NCI-H2171 treated with DMSO at 0.1 percent for 48 hours (cell line): Measurements from ENCODE around the gene SNAP25.

Source experiments
- DNase-seq: peaks from one replicate; lab custom pipeline; 2025; lab: John Stamatoyannopoulos, UW

The SNAP25 gene

DNA sequence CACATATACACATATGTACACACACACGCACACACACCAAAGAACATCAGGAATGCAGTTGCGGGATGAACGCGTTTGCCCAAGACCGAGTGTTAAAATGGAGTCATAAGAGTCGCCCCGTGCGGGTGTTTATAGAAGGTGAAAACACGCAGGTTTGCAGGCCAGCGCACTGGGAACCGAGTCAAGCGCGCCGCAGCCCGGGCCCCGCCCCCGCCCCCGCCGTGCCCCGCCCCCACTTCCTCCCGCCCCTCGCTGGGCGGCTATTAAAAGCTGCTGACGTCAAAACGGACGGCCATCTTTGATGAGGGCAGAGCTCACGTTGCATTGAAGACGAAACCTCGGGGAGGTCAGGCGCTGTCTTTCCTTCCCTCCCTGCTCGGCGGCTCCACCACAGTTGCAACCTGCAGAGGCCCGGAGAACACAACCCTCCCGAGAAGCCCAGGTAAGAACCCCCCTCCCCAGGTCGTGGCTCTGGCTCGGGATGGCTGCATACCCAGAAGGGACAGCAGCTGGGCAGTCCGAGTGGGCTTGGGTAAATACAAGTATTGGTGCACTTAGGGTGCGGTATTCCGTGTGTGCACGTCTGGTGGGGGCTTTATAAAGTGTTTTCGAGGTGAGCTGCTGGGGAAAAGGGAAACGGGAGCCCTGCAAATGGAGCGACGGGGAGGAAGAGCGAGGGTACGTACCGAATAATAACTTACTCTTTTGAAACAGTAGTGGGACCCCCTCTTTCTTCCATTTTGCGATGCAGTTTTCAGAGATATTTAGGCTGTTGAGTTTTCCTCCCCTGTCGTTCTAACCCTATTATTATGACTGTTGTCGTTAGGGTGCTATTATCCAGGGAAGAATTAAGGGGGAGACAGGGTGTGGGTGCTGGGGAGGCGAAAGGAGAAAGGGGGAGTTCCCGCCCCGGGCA lies at the start of gene SNAP25:
SNAP25 (plus strand) TSS at position 295 of the 916 bp plus-strand sequence. CDS start 56,662 bp downstream, outside the sequence.
- peak; percentile 98 for DNase-seq

DNA sequence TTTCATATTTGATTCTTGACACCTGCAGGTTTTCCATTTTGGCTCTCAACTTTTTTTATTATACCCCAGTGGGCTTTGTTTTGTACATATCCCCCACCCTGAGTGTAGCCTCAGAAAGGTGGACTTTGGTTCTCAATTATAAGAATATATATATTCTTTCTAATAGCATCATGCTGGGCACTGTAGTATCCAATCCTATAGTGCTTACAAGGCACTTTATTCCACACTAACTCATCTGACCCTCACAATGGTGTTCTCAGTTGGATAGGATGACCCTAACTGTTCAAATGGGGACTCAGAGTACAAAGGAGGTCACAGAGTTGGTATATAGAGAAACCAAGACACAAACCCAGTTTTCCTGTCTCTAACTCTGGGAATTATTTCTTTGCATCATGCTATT lies 48.9 kb upstream of the SNAP25 start:
- no peak for DNase-seq

DNA sequence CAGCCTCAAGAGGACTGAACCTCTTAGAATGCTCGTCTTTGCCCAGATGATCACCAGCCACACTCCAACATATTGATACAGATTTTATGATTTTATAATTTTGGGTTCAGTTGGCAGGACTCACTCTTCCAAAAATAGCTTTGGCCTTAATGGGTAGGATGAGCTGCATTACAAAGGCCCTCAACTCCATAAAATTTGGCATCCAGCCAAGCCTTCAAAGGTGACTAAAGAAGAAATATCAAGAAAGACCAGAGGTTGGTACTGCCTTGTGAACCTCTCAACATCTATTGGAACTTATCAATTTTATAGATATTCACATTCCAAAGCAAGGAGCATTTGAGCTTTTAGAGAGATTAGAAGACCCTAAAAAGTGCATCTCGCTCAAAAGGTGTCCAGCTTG lies 48.4 kb upstream of the SNAP25 start:
- no peak for DNase-seq

DNA sequence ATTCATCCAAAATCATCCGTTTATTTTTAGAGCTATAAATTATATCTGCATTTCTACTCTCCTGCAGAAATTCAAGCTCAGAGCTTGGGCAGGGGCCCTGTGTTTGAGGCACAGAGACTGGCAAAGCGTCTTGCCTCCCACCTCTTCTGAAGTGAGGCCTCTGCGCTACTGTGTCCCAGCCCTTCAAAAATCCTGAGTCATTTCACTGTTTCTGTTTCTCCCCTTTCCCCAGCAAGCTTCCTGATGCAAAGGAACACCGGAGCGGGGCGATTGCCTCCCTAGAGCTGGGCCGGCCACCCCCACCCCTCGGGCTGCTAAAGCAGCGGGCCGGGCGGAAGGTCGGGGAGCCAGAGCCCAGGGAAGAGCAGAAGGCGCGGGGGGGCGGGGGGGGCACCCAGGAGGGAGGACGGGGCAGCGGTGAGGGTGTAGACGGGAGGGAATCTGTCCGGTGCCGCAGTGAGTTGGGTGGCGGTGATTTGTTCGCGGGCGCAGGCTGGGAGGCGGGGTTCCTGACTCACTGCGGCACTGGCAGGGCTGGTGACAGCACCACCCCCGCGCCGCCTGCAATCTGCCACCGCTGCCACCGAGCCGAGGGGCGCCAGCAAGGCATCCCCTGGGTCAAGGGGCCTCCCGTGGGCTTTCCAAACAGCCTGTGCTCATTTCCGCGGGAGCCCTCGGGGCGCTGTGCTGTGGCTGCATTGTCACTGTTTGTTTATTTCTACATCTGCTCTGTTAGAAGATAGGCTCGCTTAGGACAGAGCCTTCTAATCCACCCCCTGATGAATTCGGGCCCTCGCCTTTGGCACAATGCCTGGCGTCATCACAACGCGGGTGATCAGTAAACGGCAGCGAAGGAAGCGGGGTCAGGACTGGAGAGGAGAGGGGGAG lies 46.5 kb upstream of the SNAP25 start:
- DNase-seq, result peak; percentile 97

DNA sequence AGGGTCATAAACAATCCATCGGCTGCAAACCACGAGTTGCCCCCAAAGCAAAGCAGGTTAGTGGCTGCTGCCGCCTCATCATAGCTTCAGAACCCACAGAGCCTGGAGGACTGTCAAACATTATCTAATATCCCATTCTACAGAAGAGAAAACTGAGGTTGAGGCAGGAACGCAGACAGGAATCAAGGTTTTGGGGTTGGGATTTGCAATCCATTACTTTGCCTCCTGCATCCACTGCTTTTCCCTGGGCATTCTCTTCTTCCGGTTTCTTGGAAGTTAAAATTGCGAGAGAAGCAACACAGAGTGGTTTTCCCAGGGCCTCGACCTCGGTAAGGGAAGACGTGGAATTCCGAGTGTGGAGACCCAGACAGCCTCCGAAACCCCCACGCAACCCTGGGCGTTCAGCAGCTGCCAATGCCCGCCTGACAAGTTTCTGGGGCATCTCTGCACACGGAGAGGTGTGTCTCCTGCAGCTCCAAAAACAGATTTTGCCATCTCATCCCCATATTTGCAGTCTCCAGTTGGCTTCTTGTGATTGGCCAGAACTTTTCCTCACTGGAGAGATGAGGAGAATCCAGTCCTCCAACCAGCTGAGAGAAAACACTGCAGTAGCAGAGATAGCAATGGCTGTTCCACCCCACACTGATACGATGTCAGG lies 45.5 kb upstream of the SNAP25 start:
- no peak for DNase-seq

DNA sequence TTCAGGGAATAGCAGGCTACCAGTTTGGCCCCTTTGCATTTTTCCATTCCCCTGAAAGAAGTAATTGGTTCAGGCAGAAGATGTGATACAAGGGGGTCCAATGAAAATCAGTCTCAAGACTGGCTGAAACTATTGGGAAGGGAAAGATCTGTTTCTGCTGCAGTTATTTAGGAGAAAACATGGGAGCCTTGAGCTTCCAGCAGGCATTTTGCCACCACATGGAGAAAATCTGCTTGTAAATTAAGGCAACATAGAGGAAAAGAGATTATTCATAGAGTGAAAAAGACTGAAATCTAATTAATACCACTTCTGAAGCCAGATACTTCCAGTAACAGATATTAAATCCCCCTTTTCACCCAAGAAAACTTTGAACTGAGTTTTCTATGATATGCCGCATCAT lies 44.2 kb upstream of the SNAP25 start:
- DNase-seq, result no peak

DNA sequence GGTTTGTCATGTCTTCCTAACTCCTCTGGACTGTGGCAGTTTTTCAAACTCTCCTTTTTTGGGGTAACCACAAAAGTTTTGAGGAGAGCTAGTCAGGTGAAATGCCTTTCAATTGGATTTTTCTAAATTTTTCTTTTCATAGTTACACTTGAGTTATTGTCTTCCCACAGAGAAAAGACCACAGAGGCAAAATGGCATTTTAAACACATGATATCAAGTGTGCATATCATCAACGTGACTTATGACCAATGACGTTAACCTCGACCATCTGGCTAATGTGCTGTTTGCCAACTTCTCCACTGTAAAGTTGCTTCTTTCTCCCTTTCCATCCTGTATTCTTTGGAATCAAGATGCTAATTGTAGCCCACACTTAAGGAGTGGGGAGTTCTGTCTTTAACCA lies 41.3 kb upstream of the SNAP25 start:
- DNase-seq, result peak; percentile 81

DNA sequence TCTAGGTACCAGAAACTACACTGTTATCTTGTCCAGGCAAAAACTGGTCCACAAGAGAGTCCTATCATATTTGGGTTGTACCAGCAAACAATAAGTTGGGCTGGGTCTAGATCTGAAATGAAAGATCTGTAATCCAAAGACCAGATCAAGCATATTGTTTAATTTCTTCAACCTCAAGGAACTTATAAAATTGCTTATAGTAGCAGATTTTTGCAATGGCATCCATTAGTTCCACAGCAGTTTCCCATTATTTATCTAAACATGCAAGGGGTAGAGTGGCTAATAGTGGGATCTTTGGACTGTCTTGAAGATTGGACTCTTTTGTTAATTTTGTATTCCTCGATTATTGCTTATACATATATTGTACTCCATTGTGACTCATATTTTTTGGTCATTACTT lies 40.5 kb upstream of the SNAP25 start:
- no peak for DNase-seq

DNA sequence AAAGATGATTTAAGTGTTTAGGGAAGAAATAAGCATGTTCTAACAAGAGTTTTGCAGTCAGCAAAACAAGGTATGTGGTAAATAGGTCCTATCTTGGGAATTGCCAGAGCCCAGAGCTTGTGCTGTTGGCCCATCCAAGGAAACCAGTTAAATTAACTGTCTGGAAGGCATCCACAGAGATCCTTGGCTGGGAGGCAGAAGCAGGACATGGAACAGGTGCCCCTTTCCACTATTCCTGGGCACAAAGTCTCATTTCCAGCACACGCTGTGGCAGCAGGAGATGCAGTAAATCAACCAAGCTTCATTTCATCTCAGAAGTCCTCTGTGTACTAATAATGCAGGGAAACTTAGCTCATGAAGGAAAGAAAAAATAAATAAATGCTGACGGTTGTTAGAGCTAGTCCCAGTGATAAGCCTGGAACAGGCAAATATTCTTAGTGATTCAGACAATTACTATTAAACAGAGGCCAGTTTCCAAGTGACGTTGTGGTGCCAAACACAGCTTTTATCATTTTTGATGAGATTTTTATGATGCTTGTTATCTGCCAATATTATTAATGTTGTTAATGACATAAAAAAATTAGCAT lies 39.8 kb upstream of the SNAP25 start:
- DNase-seq, result no peak

DNA sequence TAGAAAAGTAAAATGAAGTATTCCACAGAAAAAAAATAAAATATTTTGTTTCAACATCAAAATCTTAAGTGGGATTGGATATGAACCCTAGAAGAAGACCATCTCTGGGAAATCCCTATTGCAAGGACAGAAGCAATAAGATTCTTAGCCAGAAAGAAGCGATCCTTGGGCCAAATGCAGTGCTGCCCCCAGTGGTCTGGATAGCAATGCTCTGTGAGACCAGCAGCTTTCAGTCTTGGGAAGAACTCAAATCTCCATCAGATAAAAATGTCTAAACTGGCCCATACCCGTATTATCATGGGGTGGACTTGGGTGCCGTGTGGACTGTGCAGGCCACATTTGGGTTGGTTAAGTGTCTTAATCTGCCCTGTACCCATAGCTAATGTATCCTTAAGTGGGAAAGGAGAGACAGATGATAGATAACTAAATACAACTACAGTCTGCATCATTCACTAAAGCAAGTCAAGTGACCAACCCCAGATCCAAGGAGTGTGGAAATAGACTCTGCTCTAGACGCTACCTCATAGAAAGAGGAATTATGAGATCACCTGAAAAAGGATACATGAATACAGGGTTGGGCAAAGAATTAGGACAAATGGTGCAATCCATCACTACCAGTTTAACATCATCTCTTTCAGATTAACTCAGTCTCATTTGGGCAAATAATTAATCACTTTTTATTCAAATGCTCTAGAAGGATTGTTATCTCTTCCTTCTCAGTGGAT lies 38.9 kb upstream of the SNAP25 start:
- no peak for DNase-seq

DNA sequence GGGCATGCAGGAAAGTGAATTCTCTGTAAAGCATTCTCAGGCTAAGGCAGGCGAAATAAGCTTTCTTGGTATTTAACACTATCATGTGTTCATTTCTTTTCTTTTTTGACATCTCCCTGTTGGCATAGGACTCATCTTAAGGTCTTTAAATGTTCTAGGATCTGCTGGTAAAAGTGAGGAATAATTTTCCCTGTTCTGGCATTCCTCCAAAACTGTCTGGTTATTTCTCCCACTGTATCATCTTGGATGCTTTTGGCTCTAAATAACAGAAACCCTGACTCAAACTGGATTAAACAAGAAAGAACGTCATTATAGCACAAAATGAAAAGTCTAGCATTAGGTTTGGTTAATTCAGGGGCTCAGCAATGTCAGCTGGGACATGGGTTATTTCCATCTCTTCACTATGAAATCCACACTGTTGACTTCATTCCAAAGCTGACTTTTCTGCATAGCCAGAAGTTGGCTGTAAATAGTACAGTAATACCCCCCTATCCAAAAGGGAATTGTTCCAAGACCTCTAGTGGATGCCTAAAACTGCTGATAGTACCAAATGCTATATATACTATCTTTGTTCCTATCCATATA lies 37.9 kb upstream of the SNAP25 start:
- DNase-seq, result no peak

DNA sequence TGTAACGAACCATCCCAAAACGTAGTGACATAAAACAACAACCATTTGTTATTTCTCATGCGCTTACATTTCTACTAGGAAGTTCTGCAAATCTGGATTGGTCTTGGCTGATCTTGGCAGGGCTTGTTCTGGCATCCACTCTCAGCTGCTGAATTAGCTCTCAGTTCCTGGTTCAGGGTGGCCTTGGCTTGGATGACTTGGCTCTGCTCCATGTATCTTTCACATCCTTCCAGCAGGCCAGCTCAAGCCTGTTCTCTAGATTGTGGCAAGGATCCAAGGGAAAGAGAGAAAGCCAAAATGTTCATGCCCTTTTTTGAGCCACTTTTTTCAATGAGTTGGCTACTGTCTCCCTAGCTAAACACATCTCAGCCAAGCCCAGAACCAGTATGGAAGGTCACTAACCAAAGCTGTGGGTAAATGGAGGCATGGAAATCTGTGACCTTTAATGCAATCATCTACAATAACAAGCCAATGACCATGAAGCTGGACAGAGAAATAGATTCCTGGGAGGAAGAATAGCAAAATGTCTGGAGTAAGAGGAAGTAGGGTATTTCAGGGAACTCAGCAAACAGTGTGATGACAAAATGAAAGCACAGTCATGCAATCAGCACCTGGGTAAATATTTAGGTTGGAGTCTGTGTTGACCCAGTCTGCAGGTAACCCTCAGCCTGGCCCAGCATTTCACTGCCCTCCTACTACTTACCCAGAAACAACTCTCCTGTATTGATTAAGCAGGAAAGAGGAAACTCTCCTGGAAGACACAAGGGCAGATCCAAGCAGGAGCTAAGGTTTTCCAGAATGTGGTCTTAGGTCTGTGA lies 32.7 kb upstream of the SNAP25 start:
- peak; percentile 70 for DNase-seq

DNA sequence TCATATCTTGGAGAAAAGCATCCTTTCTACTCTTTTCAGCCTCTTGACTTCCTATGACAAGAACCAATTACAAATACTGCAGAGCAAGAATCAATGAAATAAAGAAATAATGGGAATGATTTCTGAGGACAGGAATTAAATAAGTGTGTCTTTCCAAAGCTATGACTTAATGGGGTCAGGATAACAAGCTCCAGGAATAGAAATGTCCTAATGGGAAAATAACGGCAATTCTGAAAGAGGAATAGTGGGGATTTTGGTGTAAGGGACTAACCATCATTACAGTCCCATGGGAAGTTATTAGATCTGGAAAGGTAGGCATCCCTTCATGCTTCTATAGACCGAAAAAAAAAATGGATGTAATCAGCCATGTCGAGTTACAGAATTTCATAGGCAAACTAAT lies 28.2 kb upstream of the SNAP25 start:
- DNase-seq, result peak; percentile 76

DNA sequence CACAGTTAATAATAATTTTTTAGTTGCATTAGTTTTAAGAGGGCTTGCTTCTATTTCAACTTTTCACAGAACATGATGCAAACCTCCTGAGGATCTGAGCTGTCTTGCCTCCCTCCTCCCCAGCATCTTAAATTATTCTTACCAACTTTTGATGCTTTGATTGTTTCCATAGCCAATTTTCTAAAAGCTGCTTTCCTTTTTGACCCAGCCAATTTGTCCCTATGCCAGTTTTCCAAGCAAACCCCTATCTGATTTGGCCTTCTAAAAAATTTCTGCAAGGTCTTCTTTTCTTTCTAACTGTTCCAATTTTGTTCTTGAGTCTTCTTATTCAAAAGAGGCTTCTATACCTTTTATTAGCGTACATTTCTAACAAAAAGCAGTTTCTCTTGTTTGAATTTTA lies 26.5 kb upstream of the SNAP25 start:
- no peak for DNase-seq

DNA sequence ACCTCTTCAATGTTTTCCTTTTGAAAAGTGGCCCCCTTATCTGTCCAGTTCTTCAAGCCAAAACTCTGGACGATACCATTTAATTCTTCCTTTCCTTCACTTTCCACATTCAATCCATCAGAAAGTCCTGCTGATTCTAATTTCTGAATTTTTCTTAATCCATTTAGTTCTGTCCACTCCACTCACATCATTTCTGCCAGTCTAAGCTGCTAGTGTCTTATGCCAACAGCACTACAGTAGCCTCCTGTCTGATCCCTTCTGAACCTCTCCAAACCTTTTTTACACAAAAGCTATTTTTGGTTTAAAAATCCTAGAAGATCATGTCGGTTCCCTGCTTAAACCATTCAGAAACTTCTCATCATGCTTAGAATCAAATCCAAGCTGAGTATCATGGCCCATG lies 24.5 kb upstream of the SNAP25 start:
- DNase-seq, result no peak

DNA sequence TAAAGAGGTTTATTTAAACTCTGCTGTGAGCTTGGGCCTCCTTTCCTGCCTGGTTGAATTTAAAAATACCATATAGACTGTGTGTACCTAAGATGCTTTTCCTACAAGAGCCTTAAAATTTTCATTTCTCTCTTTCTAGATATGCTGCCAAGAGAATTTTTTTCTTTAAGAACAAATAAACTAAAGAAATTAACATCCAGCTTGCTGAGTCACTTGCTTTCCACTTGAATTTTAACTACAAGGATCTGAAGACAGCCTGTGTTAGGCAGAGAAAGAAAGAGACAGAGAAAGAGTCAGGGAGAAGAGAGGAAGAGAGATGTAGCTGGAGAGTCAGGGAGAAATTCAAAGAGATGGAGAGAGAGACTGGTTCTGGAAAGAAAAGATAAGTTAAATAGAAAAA lies 18.3 kb upstream of the SNAP25 start:
- DNase-seq, result no peak

DNA sequence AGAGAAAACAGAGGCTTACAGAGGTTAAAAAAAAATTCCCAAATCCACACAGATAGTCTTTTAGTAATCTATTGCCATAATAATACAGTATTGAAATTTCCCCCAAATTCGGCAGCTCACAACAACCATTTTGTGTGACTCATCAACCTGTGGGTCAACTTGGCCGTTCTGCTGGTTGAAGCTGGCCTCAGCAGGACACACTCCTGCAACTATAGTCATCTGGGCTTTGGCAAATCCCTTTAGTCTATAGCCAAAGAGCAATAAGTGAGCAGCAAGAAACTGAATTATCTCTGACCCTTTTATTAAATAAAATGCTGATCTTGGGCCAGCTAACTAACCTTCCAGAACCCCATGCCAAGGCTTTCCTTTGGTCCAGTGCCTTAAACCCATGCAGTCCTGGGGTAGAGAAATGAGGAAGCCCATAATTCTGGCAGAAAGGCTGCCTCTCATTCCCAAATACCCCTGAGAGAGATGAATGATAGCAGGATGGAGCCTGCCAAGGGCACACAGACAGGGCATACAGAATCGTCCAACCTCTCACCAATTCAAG lies 17.2 kb upstream of the SNAP25 start:
- DNase-seq, result no peak

DNA sequence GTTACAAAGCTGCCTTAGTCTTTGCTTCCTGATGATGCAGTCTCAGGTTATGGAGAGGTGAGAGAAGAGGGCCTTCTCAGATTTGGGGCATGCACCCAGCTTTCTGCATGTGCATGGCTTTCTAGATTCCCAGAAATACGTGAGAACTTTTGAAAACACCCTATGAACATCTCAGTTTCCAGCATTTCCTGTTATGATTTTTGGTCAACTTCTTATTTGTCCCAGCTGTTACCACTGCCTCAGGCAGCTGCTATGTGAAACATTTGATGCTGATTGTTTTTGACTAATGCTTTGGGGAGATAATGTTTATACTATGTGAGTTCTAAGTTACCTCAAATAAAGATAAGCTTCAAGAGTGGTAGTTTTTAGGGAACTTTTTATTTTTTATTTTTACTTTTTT lies 9.5 kb upstream of the SNAP25 start:
- peak; percentile 23 for DNase-seq

DNA sequence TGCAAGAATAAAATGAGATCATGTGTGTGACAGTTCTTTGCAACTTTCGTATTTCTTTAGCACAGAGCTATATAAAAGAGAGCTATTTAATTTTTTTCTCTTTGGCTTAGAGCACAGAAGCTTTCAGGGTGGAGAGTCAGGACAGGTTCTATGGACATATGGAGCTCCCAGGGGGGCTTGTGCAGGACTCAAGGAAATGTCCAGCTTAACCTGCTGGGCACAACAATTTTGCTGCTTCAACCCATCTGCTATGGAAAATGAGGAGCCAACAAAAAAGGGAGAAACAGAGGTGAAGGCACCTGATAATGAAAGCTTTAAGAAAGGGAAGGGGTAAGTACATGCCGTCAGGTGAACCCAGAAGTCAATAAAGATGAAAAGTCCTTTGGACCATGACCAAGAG lies 5.1 kb upstream of the SNAP25 start:
- no peak for DNase-seq
